Mesodermal cell (in vitro differentiated cells): ENCODE data around the gene PRADC1. TPM values are rescaled to one million over a fixed set of nuclear protein-coding genes. Genes with fewer than 3 reads are reported as not detected.

Experiments
- H3K27ac ChIP-seq: 2 replicates; pipeline ENCODE4 v1.7.0; 2013; ENCODE audit warnings: mild to moderate bottlenecking, low read depth, low read length, moderate library complexity; ENCODE audit not compliant: severe bottlenecking
- H3K36me3 ChIP-seq: 2 replicates; pipeline ENCODE4 v1.7.1; 2013; ENCODE audit warnings: mild to moderate bottlenecking, low read length, moderate library complexity; ENCODE audit not compliant: control insufficient read depth, insufficient read depth
- H3K4me1 ChIP-seq: one replicate; pipeline ENCODE4 v1.7.1; 2013; ENCODE audit warnings: mild to moderate bottlenecking, low read length; ENCODE audit not compliant: insufficient read depth, control insufficient read depth, poor library complexity, severe bottlenecking
- H3K4me3 ChIP-seq: 2 replicates; pipeline ENCODE4 v1.7.0; 2013; ENCODE audit warnings: low read length, control low read depth, mild to moderate bottlenecking; ENCODE audit not compliant: insufficient read depth, poor library complexity, severe bottlenecking; ENCODE audit errors: extremely low read depth
- H3K9me3 ChIP-seq: 2 replicates; pipeline ENCODE4 v1.7.1; 2013; ENCODE audit warnings: mild to moderate bottlenecking, low read length, moderate library complexity; ENCODE audit not compliant: control insufficient read depth
- WGBS, 2 experiments: methylation state at CpG; one replicate each; pipeline ENCODE4 v1.1.5; 2013; ENCODE audit warnings: missing lambda C conversion rate in 2 of 2; ENCODE audit not compliant: insufficient coverage in 2 of 2; 5-methylcytosine and 5-hydroxymethylcytosine counted together
- polyA plus RNA-seq, 2 experiments: library from polyadenylated mRNA; stranded (reverse); fragments of 50-300 nt; gene quantifications; one replicate each; pipeline ENCODE4 v1.2.3, GENCODE V29; 2013

Gene PRADC1
- polyA plus RNA-seq (2013, experiment 1 of 2), result 20.7 TPM
- polyA plus RNA-seq (2013, experiment 2 of 2), result 15.0 TPM

DNA sequence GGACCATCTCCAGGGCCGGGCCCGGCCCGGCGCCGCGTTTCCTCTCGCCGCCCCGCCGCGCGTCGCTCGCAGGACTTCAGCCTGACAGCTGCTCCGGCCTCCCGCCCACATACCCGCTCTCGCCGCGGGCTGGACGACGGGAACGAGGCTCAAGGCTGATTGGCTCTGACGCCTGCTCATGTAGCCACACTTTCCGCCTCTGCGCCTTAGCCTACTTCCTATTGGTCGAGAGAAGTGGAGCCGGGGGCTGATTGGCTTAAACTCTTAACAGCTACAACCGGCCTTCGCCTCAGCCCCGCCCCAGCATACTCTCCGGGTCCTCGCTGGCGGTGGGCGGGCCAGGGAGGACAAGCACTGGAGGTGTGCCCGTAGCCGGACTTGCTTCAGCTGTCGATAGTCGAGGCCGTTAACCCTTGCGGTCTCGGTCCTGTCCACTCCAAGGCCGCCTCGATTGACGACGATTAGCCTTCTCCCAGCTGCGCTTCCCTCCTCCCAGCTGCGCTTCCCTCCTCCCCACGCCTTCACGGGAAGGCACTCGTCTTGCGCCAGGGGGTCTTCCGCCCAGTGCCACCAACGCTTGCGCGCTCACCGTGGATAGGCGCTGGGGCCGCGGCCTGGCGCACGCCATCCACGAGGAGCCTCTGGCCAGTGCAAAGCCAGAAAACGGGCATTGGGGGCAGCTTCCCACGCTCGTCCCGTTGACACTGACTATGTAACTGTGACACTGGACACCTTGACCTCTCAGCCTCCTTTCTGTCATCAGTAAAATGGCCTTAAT, at the start of gene PRADC1:
Gene PRADC1 (minus strand): TSS at position 86 of the 778 bp plus-strand sequence. CDS start 79 bp downstream, at position 7.
- 0% methylated on average over 58 to 66 of the region's 67 CpGs for WGBS, 2 experiments

GRCh38 chr2:73281244-73281643, 48.2 kb upstream of the PRADC1 start:
- no peak overlapping the region for H3K4me3 ChIP-seq
- H3K27ac ChIP-seq, result no peak overlapping the region
- no peaks in the 10 kb centered on the region for H3K9me3 ChIP-seq
- no peaks in the 10 kb centered on the region for H3K4me1 ChIP-seq
- H3K36me3 ChIP-seq, result no peaks in the 10 kb centered on the region

More for the DNA sequence above, at the start of gene PRADC1:
- Histone ChIP-seq H3K9me3 (no peaks in the 10 kb centered on the region), H3K4me1 (peaks cover 12% of the 10 kb centered on the region), H3K4me3 (peak within 1 kb of the TSS; percentile 95), H3K27ac (peak within 1 kb of the TSS; percentile 87), H3K36me3 (peaks cover 38% of the 10 kb centered on the region)

DNA sequence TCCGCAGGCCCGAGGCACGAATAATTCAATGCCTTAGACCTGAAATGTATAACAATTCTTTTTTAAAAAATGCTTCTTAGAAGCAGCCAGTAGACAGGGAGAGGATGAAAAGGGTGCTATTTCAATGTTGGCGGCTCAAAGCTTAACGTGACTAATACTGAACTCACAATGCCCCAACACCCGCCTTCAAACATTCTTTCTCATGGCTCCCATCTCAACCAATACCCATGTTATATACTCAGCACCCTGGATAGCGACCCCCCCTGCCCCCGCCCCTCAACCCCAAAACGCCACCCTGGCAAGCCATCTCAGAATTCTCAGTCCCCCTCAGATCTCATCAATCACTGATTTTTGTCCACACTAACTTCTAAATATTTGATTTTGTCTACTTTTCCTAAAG, 46.8 kb upstream of the PRADC1 start:
- H3K4me1 ChIP-seq, result no peaks in the 10 kb centered on the region
- 56 to 57% methylated on average over 4 to 7 of the region's 9 CpGs for WGBS, 2 experiments
- no peak overlapping the region for H3K27ac ChIP-seq
- no peaks in the 10 kb centered on the region for H3K9me3 ChIP-seq
- H3K36me3 ChIP-seq, result no peaks in the 10 kb centered on the region
- no peak overlapping the region for H3K4me3 ChIP-seq

DNA sequence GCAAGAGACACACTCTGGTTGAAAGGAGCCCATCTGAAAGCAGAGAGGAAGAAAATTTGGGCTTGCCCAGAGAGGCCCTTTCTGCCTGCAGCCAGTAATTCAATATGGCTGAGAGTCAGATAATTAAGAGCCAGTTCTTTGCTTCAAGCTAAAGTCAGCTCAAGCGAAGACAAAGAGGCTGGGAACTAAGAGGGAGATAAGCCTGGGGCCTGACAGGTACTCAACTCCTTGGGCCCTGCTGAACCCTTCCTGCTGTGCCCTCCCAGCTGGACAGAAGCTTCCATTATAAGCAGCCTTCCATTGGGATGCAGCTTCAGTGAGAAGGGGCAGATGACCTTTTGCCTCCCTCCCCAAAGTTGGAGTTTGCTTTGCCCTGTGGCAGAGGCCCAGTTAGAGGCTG, 39.2 kb upstream of the PRADC1 start:
- H3K36me3 ChIP-seq, result no peaks in the 10 kb centered on the region
- no peaks in the 10 kb centered on the region for H3K9me3 ChIP-seq
- no peak overlapping the region for H3K4me3 ChIP-seq
- no peaks in the 10 kb centered on the region for H3K4me1 ChIP-seq
- WGBS, 2 experiments, result 71 to 100% methylated on average over 1 of the region's 1 CpG
- no peak overlapping the region for H3K27ac ChIP-seq

GRCh38 chr2:73269686-73270465, 36.8 kb upstream of the PRADC1 start:
- Histone ChIP-seq H3K4me3 (no peak overlapping the region), H3K27ac (no peak overlapping the region), H3K9me3 (no peaks in the 10 kb centered on the region), H3K4me1 (peaks cover 6% of the 10 kb centered on the region), H3K36me3 (no peaks in the 10 kb centered on the region)
- WGBS, 2 experiments, result 25 to 31% methylated on average over 12 to 15 of the region's 22 CpGs

GRCh38 chr2:73268830-73269685, 36.0 kb upstream of the PRADC1 start:
- peak overlapping the region; percentile 11 for H3K4me3 ChIP-seq
- 2% methylated on average over 50 to 90 of the region's 113 CpGs for WGBS, 2 experiments
- peaks cover 6% of the 10 kb centered on the region for H3K4me1 ChIP-seq
- H3K9me3 ChIP-seq, result no peaks in the 10 kb centered on the region
- no peak overlapping the region for H3K27ac ChIP-seq
- H3K36me3 ChIP-seq, result no peaks in the 10 kb centered on the region

DNA sequence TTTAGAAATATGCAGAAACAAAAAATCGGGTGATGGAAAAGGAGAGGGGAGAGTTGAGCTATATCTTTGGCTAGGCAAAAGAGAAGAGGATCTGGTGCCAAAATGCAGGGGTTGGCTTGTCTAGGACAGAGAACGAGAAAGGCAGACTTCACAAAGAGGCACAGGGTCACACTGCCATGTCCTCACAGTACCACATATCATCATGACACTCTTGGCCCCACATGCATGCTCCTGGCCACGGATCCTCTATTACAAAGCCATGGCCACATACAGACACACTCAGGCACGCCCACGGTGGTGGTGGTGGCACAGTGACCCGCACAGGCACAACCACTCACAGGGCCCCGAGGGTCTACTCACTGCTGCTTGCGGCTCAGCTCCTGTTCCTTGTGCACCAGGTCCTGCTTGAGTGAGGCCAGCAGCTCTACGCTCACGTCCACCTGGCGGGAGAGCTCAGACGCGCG, 35.4 kb upstream of the PRADC1 start:
- Histone ChIP-seq H3K4me1 (peaks cover 6% of the 10 kb centered on the region), H3K36me3 (no peaks in the 10 kb centered on the region), H3K4me3 (peak overlapping the region; percentile 11), H3K9me3 (no peaks in the 10 kb centered on the region), H3K27ac (no peak overlapping the region)
- 20 to 28% methylated on average over 9 to 13 of the region's 14 CpGs for WGBS, 2 experiments

GRCh38 chr2:73267008-73267407, 34.0 kb upstream of the PRADC1 start:
- peaks cover 6% of the 10 kb centered on the region for H3K4me1 ChIP-seq
- no peak overlapping the region for H3K27ac ChIP-seq
- no peak overlapping the region for H3K4me3 ChIP-seq
- H3K9me3 ChIP-seq, result no peaks in the 10 kb centered on the region
- 100% methylated on average over 4 of the region's 4 CpGs for WGBS, 2 experiments
- no peaks in the 10 kb centered on the region for H3K36me3 ChIP-seq

DNA sequence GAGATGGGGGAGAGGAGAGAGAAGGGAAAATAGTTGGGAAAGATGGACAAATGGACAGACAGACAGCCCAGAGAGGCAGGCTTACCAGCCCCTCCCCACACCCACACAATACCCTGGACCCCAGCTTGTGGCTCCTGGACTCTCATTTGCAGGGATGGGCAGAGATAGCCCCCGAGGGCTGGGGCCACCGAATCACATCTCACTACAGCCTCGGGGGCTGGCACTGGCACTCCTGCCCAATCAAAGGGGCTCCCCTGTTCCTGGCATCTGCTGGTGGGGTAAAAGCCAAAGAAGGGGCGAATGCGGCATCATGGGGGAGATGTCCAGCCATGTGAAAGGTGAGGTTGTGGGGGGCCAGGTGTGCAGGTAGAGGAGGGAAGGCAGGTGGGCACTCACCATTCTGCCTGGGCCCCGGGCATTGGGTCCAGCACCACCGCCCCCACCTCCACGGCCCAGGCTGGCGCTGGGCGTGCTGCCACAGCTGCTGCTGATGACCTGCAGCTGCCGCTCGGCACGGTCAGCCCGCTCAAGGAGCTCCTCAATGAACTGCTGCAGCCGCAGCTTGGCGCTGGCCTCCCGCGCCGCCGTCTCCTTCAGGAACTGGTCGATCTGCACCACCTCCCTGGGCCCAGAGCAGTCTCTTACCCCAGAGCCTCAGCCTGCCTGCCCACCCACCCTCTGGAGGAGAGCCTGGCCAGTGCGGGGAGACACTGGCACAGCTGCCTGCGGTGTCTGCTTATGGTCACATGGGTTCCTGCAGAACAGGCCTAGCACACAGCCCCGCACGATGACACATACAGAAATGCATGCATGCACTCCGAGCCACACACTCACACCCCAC, 33.2 kb upstream of the PRADC1 start:
- H3K4me3 ChIP-seq, result no peak overlapping the region
- H3K27ac ChIP-seq, result no peak overlapping the region
- 92% methylated on average over 17 to 26 of the region's 26 CpGs for WGBS, 2 experiments
- H3K9me3 ChIP-seq, result no peaks in the 10 kb centered on the region
- H3K36me3 ChIP-seq, result no peaks in the 10 kb centered on the region
- peaks cover 6% of the 10 kb centered on the region for H3K4me1 ChIP-seq
